NCI-H2196 treated with DMSO at 0.1 percent for 48 hours (cell line): ENCODE data around the gene NUP210L.
A peak's percentile ranks its signal among the peaks of the same experiment; 100 is the strongest.

Source experiments
- DNase-seq: peaks from one replicate; lab custom pipeline; 2025; ENCODE audit not compliant: unreplicated experiment; lab: John Stamatoyannopoulos, UW

The NUP210L gene

DNA sequence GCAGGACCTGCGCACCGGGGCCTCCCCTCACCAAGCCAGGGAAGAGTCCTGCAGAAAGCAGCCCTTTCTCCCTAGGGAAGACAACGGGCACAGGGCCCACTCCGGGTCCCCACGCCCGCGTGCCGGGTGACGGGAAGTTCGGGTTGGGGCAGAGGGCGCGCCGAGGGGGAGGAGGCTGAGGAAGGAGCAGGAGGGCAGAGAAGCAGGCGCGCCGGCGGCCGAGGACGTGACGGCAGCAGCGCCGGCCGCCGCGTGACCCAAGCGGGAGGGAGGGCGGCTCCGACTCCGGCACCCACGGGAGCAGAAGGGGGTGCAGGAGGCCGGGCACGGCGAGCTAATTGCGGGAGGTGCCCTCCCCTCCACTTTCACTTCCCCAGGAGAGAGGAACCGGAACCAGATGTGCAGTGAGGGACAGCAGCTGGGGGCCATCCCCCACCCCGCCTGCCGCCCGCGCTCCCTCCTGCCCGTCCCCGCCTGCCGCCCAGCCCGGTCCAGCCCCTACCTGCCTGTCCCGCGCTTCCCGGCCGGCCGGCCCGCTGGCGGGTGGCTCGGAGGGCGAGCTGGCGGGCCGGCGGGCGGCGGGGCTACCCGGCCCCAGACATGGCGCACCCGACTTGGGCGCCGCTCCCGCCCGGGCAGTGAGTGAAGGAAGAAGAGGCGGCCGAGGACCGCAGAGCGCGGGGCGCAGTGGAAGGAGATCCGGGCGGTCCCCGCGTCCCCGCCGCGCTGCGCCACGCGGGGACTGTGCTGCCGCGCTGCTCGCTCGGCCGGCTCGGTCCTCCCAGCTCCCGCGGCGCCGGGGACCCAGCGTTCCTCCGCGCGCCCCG, 208.9 kb downstream of the NUP210L start:
- peak; percentile 39 for DNase-seq

DNA sequence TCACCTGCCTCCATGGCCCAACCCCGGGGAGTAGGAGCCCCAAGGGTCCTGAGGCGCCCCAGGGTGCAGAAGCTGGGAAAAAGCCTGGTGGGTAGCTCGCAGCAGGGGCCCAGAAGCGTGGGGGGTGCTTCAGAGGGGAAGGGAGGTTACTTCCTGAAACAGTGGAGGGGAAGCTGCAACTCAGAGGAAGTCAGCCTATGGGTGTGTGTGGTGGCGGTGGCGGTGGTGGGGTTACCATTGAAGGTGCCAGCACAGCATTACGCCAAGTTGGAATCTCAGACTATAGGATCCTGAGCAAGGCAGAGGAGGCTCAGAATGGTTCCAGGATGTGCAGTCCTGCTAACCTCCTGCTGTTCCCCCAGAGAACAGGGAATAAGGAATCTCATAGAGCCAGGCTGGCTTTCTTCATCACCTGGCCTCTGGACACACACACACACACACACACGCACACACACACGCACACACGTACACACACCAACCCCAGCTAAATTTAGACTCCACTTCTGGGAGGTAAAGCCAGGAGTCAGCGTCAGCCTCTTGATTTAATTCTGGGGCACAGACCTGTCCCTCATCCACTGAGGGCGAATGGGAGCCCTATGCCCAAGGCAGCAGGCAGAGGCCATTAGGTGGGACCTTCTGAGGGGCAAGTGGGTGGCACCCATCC, 209.6 kb downstream of the NUP210L start:
- no peak for DNase-seq

- DNase-seq, result no peak
Observed at GRCh38 chr1:153944827-153945117, 210.1 kb downstream of the NUP210L start.

DNA sequence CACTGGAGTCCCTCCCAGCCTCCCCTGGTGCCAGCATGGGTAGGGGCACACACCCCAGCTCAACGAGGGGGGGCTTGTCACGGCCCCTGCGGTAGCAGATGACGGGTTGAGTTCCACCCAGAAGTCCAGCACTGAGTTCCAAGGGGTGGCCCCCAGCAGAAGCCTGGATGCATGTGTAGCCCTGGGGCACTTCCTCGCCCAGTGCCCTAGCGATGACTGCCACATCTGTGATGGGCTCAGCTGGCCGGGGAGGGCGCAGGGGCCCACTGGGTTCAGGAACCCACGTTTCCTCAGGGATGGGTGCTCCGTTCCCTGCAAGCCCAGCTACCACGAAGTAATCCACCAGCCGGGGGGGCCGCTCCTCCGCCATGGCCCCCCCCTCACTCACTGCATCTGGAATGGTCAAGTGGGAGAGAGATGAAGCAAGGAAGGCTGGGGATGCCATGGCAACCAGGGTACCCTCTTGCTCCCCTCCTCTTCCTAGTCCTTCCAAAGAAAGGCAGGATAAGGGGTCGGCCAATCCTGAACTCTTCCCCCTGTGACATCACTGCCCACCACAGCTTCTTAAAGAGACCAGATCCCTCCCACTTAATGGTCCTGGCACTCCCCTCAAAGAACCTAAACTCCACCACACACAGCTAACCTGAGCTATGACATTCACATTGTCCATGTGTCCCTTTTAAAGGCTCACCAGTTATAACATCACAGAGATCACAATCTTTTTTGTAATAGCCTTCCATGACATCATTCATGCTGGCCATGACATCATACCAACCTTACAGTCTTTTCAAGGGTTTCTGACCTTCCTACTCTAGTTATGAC, 210.7 kb downstream of the NUP210L start:
- DNase-seq, result no peak

GRCh38 chr1:153942766-153943549, 211.9 kb downstream of the NUP210L start:
- no peak for DNase-seq
